T1000 (cell line): Measurements from ENCODE around the gene GPD1L.
A peak's percentile ranks its signal among the peaks of the same experiment; 100 is the strongest.
"Not testable (repeated sequence)": the region's sequence is repeated elsewhere in the genome, so short reads cannot be mapped to it uniquely, and the experiment has no call there.

Experiments
- DNase-seq: peaks from one replicate; lab custom pipeline; 2025; ENCODE audit warnings: mixed read lengths; lab: John Stamatoyannopoulos, UW

The GPD1L gene

DNA sequence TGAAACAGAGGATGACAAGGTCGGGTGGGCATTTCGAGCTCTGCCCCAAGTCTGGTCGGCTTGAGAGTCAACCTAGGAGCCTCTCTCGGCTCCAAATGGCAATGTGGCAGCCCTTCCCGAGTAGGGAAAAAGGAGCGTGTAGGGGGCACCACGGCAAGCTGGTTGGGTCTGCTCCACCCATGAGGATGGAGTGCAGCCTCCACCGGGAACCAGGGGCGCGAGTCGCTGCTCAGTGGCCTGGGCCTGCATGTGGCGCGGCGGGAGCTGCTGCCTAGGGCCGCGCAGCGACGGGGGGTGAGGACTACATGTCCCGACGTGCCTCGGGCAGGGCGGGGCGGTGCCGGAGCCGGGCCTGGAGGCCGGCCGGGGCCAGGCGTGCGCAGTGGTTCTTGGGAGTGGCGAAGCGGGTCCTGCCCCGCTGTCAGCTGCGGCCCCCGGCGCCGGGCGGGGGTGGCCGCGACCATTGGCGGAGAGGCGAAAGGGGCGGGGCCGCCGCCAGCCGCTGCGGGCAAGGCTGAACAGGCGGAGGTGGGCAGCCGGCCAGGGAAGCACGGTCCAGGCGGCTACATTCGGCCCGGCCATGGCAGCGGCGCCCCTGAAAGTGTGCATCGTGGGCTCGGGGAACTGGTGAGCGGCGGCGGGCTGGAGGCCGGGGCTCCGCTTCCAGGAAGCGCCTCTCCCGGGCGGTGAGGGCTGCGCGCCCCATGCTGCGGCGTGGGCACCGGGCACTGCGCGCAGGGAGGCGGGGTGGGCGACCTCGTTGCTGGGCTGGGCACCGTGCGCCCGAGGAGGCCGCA is at the start of gene GPD1L:
Gene GPD1L, plus strand, starts transcription at position 489 of the 797 bp plus-strand sequence. Its CDS starts 92 bp downstream, at position 581.
- DNase-seq = peak; percentile 96

- not testable (repeated sequence) for DNase-seq
These were observed 48.0 kb upstream of the GPD1L start for GRCh38 chr3:32058465-32058864.

GRCh38 chr3:32062950-32063582 is 43.4 kb upstream of the GPD1L start:
- DNase-seq = peak; percentile 18

- no peak for DNase-seq
These were observed 39.7 kb upstream of the GPD1L start for GRCh38 chr3:32066686-32067085.

GRCh38 chr3:32074194-32074593 is 32.2 kb upstream of the GPD1L start:
- DNase-seq = not testable (repeated sequence)

GRCh38 chr3:32076566-32076965 is 29.9 kb upstream of the GPD1L start:
- DNase-seq = peak; percentile 76

DNA sequence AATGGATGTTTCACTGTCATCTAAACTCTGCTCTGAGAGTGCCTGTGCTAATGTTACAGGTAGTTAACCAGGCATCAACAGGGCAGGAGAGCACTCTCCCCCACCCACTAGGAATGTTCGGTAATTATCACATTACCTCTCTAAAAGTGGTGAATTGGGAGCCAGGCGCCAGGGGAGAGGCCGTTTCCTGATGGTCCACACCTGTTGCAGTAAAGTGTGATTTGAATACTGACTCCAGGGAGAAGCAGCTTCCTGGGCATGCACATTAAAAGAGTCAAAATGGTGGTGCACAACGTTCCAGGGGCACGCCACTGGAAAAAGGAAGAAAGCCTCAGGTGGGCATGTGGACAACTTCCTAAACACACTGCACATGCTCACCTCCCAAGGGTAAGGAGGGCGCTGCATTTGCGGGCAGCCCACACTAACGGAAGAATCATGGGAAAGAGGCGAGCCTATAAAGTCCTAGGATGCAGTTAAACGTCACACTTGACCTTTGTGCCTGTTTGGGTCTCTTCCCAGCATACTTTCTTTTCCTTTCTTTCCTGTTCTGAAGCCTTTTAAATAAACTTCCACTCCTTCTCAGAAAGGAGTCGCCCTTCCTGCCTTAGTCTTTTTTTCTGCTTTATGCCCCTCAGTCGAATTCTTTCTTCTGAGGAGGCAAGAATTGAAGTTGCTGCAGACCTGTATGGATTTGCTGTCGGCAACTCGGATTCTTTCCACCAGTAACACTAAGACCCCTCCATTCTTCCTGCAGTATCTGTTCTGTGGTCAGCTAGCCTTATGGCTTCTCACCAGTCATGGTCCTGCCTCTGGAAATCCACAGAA is 28.9 kb upstream of the GPD1L start:
- no peak for DNase-seq

DNA sequence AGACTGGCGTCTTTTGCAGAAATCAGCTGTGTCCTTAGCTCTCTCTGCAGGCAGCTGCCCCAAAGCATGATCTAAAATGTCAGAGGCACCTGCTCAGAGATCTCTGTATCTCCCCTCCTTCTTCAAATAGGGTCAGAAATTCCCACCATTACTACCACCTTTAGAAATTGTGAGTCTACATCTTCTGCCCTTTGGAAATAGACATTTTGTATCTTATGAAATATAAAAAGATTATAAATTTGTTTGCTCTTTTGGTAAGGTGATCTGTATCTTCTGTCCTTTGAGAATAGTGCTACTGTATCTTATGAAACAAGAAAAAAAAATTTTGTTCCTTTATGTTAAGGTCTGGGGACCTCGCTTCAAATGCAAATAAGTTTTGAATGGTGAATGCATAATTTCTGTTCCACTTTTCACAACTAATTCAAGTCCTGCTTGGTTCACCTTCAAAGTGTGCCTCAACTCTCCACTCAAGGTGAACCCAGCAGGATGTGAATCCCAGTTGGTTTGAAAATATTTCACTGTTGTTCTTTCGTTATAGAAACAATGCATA is 28.3 kb upstream of the GPD1L start:
- DNase-seq = no peak

GRCh38 chr3:32078864-32079263 is 27.6 kb upstream of the GPD1L start:
- DNase-seq = no peak

- no peak for DNase-seq
These were observed 23.7 kb upstream of the GPD1L start for GRCh38 chr3:32082721-32083120.

- DNase-seq = no peak
These were observed 22.6 kb upstream of the GPD1L start for GRCh38 chr3:32083702-32084270.

- DNase-seq = no peak
These were observed 21.6 kb upstream of the GPD1L start for GRCh38 chr3:32084870-32085269.

GRCh38 chr3:32086464-32086863 is 20.0 kb upstream of the GPD1L start:
- no peak for DNase-seq

GRCh38 chr3:32089476-32089875 is 16.9 kb upstream of the GPD1L start:
- DNase-seq = no peak

DNA sequence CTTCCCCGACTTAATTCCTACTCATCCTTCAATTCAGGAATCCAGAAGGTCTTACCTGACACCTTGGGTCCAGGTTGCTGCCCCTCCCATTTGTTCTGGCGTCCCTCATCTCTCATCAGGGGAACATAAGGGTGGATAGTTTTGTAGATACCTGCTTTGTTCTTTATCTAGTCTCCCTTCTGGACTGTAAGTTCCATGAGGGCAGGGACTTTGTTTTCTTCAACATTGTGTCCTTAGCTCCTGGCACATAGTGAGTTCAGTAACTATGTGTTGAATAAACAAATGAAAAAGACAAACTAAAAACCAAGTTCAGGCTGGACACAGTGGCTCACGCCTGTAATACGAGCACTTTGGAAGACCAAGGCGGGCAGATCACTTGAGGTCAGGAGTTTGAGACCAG is 13.2 kb upstream of the GPD1L start:
- DNase-seq = no peak

DNA sequence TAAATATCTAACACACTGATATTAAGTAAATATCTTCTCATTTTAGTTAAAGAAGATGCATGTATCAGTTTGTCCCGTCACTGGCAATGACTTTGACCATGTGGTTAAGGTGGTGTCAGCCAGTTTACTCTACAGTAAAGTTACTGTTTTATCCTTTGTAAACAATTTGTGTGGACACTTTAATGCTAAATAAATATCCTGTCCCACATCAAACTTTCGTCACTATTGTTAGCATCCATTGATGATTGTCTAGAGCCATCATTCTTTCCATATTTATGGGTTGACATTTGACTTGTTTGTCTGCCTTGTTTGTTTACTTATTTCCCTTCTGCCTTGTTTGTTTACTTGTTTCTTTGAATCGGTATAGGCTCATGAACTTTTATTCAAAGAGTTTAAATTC is 11.0 kb upstream of the GPD1L start:
- no peak for DNase-seq

GRCh38 chr3:32097768-32098167 is 8.7 kb upstream of the GPD1L start:
- DNase-seq = no peak

GRCh38 chr3:32098528-32098927 is 7.9 kb upstream of the GPD1L start:
- no peak for DNase-seq

GRCh38 chr3:32100465-32100864 is 6.0 kb upstream of the GPD1L start:
- DNase-seq = no peak

GRCh38 chr3:32102289-32102688 is 4.1 kb upstream of the GPD1L start:
- DNase-seq = no peak

GRCh38 chr3:32104492-32104891 is 1.9 kb upstream of the GPD1L start:
- no peak for DNase-seq
